Neural cell (in vitro differentiated cells): ENCODE measurements around the gene FAM193B. TPM values are rescaled to one million over a fixed set of nuclear protein-coding genes. Genes with fewer than 3 reads are reported as not detected.

Experiments
- H2AFZ ChIP-seq: fragments of 200-600, 300-800 bp; sonication (generic), shearing (Covaris generic); 2 replicates; pipeline ENCODE4 v1.6.0; 2014; ENCODE audit warnings: low read depth, mild to moderate bottlenecking, antibody characterized with exemption, low read length, moderate library complexity
- H3F3A ChIP-seq: fragments of 200-600 bp; shearing (Covaris generic); 2 replicates; pipeline ENCODE4 v1.6.1; 2016; ENCODE audit warnings: mild to moderate bottlenecking, moderate library complexity, mixed read lengths, antibody characterized with exemption, low read length; ENCODE audit not compliant: insufficient read depth, poor library complexity, severe bottlenecking
- H3K27ac ChIP-seq: fragments of 200-600, 300-800 bp; sonication (generic), shearing (Covaris generic); 2 replicates; pipeline ENCODE4 v1.5.1; 2014; ENCODE audit warnings: mild to moderate bottlenecking, low read length, moderate library complexity
- H3K27me3 ChIP-seq: fragments of 300-800, 200-600 bp; sonication (generic), shearing (Covaris generic); 2 replicates; pipeline ENCODE4 v1.6.0; 2014; ENCODE audit warnings: mild to moderate bottlenecking, low read depth, low read length, moderate library complexity; ENCODE audit not compliant: insufficient read depth
- H3K36me3 ChIP-seq: fragments of 300-800, 200-600 bp; sonication (generic), shearing (Covaris generic); 2 replicates; pipeline ENCODE4 v1.5.1; 2014; ENCODE audit warnings: mild to moderate bottlenecking, antibody characterized with exemption, low read length, moderate library complexity; ENCODE audit not compliant: insufficient read depth
- H3K4me2 ChIP-seq: fragments of 300-800, 200-600 bp; sonication (generic), shearing (Covaris generic); 2 replicates; pipeline ENCODE4 v1.6.0; 2014; ENCODE audit warnings: mild to moderate bottlenecking, low read length
- H3K4me3 ChIP-seq: fragments of 300-800, 200-600 bp; sonication (generic), shearing (Covaris generic); 2 replicates; pipeline ENCODE4 v1.5.1; 2014; ENCODE audit warnings: mild to moderate bottlenecking, low read length, moderate library complexity
- H3K79me2 ChIP-seq: fragments of 200-600 bp; shearing (Covaris generic); replicated peaks from 2 replicates; pipeline ENCODE4 v1.6.0; 2014; ENCODE audit warnings: mild to moderate bottlenecking, low read length, moderate library complexity; ENCODE audit not compliant: insufficient read depth
- H3K9ac ChIP-seq: fragments of 300-800, 200-600 bp; sonication (generic), shearing (Covaris generic); 2 replicates; pipeline ENCODE4 v1.6.1; 2016; ENCODE audit warnings: mild to moderate bottlenecking, low read length, mixed read lengths
- H3K9me2 ChIP-seq: fragments of 200-600 bp; shearing (Covaris generic); 2 replicates; pipeline ENCODE4 v1.6.1; 2016; ENCODE audit warnings: mild to moderate bottlenecking, low read length, mixed read lengths; ENCODE audit not compliant: insufficient read depth
- H3K9me3 ChIP-seq: fragments of 200-600, 300-800 bp; sonication (generic), shearing (Covaris generic); 2 replicates; pipeline ENCODE4 v1.6.1; 2016; ENCODE audit warnings: mild to moderate bottlenecking, mixed run types, low read length, moderate library complexity, mixed read lengths
- H4K20me1 ChIP-seq: fragments of 200-600 bp; shearing (Covaris generic); 2 replicates; pipeline ENCODE4 v1.6.1; 2016; ENCODE audit warnings: mild to moderate bottlenecking, mixed run types; ENCODE audit not compliant: insufficient read depth
- EP300 ChIP-seq: fragments of 450-650 bp; conservative IDR thresholded peaks from 2 replicates; pipeline ENCODE4 v1.6.1; 2014; ENCODE audit warnings: antibody characterized with exemption, mild to moderate bottlenecking, moderate library complexity; ENCODE audit not compliant: poor library complexity, severe bottlenecking
- EZH2 ChIP-seq: fragments of 200-600, 300-800 bp; shearing (Covaris generic), sonication (generic); IDR thresholded peaks from 2 replicates; pipeline ENCODE4 v1.6.1; 2014; ENCODE audit warnings: antibody characterized with exemption, low read length, borderline replicate concordance, mild to moderate bottlenecking; ENCODE audit not compliant: insufficient read depth, poor library complexity, severe bottlenecking
- MXI1 ChIP-seq: fragments of 450-650 bp; conservative IDR thresholded peaks from 2 replicates; pipeline ENCODE4 v1.6.1; 2014; ENCODE audit warnings: antibody characterized with exemption, mild to moderate bottlenecking; ENCODE audit not compliant: poor library complexity, severe bottlenecking
- POLR2AphosphoS5 ChIP-seq: IDR thresholded peaks from 2 replicates; pipeline ENCODE4 v1.6.1; 2012
- RAD21 ChIP-seq: fragments of 450-650 bp; conservative IDR thresholded peaks from 2 replicates; pipeline ENCODE4 v1.6.1; 2014; ENCODE audit warnings: antibody characterized with exemption, mild to moderate bottlenecking, moderate library complexity
- SMC3 ChIP-seq: fragments of 450-650 bp; conservative IDR thresholded peaks from 2 replicates; pipeline ENCODE4 v1.6.1; 2014; ENCODE audit warnings: antibody characterized with exemption, mild to moderate bottlenecking, moderate library complexity; ENCODE audit not compliant: poor library complexity
- TAF1 ChIP-seq: IDR thresholded peaks from 2 replicates; pipeline ENCODE4 v1.6.1; 2012; ENCODE audit warnings: low read depth
- polyA plus RNA-seq: library from polyadenylated mRNA; depleted of rRNA; stranded (reverse); fragments of >200 nt; gene quantifications from 2 replicates; pipeline ENCODE4 v1.2.3, GENCODE V29; 2014
- TF ChIP-seq, protein P1 (sequence below): fragments of 450-650 bp; IDR thresholded peaks from 2 replicates; pipeline ENCODE4 v1.5.1; 2014; ENCODE audit warnings: antibody characterized with exemption, mild to moderate bottlenecking, moderate library complexity; ENCODE audit not compliant: poor library complexity, severe bottlenecking
- TF ChIP-seq, protein P2 (sequence below): IDR thresholded peaks from 2 replicates; pipeline ENCODE4 v1.6.1; 2012; ENCODE audit warnings: borderline replicate concordance

FAM193B gene
- polyA plus RNA-seq, 1 donor from 2014 or later = 79.2 TPM

DNA sequence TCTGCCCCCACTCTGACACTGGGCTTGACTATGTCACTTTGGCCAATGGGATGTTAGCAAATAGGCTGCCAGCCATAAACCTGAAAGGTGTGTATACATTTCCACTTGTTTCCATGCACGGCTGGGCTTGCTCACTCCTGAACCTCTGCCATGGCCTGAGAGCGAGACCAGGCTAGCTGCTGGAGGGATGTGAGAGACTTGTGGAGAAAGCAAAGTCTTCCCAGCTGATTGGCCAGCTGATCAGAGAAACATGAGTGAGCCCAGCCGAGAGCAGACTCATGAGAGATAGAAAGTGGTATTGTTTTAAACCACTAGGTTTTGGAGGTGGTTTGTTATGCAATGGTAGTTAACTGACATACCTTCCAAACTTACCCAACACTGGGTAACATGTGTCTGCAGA lies 13.9 kb downstream of the FAM193B start:
- Histone ChIP-seq H2AFZ (no peak overlapping the region), H3K9me2 (no peaks in the 10 kb centered on the region), H3K36me3 (peaks cover 12% of the 10 kb centered on the region), H3K4me2 (no peak overlapping the region), H3K27ac (no peak overlapping the region), H3K9me3 (no peaks in the 10 kb centered on the region), H3K79me2 (peaks cover 18% of the 10 kb centered on the region), H3K4me3 (no peak overlapping the region), H4K20me1 (no peaks in the 10 kb centered on the region), H3K9ac (no peak overlapping the region), H3F3A (no peaks in the 10 kb centered on the region), H3K27me3 (no peaks in the 10 kb centered on the region)
- TF ChIP-seq TAF1 = no peak
- no peak for TF ChIP-seq EZH2
- TF ChIP-seq EP300 = no peak
- TF ChIP-seq, protein P1, sequence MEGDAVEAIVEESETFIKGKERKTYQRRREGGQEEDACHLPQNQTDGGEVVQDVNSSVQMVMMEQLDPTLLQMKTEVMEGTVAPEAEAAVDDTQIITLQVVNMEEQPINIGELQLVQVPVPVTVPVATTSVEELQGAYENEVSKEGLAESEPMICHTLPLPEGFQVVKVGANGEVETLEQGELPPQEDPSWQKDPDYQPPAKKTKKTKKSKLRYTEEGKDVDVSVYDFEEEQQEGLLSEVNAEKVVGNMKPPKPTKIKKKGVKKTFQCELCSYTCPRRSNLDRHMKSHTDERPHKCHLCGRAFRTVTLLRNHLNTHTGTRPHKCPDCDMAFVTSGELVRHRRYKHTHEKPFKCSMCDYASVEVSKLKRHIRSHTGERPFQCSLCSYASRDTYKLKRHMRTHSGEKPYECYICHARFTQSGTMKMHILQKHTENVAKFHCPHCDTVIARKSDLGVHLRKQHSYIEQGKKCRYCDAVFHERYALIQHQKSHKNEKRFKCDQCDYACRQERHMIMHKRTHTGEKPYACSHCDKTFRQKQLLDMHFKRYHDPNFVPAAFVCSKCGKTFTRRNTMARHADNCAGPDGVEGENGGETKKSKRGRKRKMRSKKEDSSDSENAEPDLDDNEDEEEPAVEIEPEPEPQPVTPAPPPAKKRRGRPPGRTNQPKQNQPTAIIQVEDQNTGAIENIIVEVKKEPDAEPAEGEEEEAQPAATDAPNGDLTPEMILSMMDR = no peak
- TF ChIP-seq, protein P2, sequence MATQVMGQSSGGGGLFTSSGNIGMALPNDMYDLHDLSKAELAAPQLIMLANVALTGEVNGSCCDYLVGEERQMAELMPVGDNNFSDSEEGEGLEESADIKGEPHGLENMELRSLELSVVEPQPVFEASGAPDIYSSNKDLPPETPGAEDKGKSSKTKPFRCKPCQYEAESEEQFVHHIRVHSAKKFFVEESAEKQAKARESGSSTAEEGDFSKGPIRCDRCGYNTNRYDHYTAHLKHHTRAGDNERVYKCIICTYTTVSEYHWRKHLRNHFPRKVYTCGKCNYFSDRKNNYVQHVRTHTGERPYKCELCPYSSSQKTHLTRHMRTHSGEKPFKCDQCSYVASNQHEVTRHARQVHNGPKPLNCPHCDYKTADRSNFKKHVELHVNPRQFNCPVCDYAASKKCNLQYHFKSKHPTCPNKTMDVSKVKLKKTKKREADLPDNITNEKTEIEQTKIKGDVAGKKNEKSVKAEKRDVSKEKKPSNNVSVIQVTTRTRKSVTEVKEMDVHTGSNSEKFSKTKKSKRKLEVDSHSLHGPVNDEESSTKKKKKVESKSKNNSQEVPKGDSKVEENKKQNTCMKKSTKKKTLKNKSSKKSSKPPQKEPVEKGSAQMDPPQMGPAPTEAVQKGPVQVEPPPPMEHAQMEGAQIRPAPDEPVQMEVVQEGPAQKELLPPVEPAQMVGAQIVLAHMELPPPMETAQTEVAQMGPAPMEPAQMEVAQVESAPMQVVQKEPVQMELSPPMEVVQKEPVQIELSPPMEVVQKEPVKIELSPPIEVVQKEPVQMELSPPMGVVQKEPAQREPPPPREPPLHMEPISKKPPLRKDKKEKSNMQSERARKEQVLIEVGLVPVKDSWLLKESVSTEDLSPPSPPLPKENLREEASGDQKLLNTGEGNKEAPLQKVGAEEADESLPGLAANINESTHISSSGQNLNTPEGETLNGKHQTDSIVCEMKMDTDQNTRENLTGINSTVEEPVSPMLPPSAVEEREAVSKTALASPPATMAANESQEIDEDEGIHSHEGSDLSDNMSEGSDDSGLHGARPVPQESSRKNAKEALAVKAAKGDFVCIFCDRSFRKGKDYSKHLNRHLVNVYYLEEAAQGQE = no peak
- TF ChIP-seq RAD21 = no peak
- no peak for TF ChIP-seq SMC3
- TF ChIP-seq POLR2AphosphoS5 = no peak
- TF ChIP-seq MXI1 = no peak

DNA sequence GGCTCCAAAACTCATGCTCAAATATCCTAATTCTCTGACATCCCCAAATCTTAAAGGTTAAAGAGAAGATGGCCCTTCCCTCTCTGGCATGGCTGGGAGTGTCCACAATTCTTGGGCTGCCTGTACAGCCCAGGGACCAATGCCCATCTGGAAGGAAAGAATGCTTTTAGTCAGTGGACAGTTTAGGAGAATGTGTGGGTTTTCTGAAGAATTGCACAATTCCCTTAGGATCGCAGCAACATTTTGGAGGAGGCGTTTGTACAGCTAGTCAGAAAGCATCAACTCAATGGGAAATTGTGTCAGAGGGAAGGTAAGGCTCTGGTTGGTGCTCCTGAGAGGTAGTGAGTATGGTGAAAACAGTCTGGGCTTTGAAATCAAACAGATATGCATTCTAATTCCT lies 15.0 kb downstream of the FAM193B start:
- Histone ChIP-seq H3K9me2 (no peaks in the 10 kb centered on the region), H3K36me3 (peaks cover 12% of the 10 kb centered on the region), H3K4me2 (no peak overlapping the region), H4K20me1 (no peaks in the 10 kb centered on the region), H3K79me2 (peaks cover 14% of the 10 kb centered on the region), H3K9me3 (no peaks in the 10 kb centered on the region), H2AFZ (no peak overlapping the region), H3K27ac (no peak overlapping the region), H3K27me3 (no peaks in the 10 kb centered on the region), H3K9ac (no peak overlapping the region), H3K4me3 (no peak overlapping the region), H3F3A (no peaks in the 10 kb centered on the region)
- TF ChIP-seq RAD21 (no peak), TAF1 (no peak), EZH2 (no peak), SMC3 (no peak), MXI1 (no peak), POLR2AphosphoS5 (no peak), EP300 (no peak)
- TF ChIP-seq, protein P1 = no peak
- TF ChIP-seq, protein P2 = no peak
